NCI-H774 (cell line): Measurements from ENCODE around the gene UBA7.
"Not testable (repeated sequence)": the region's sequence is repeated elsewhere in the genome, so short reads cannot be mapped to it uniquely, and the experiment has no call there.

Source experiments
- DNase-seq: peaks from one replicate; lab custom pipeline; 2025; lab: John Stamatoyannopoulos, UW

UBA7 gene

GRCh38 chr3:49813497-49814174 is at the start of gene UBA7:
TSS of gene UBA7 (minus strand) at chr3:49813953. CDS start at chr3:49813787, 166 bp downstream.
- DNase-seq: no peak

GRCh38 chr3:49859576-49860305 is 46.0 kb upstream of the UBA7 start:
- DNase-seq: no peak

- peak; percentile 75 for DNase-seq
Measured at GRCh38 chr3:49856181-49857005, 42.6 kb upstream of the UBA7 start, which contains the start of gene TRAIP. TSS of gene TRAIP (minus strand) at chr3:49856564. CDS start at chr3:49856453, 111 bp downstream.

- no peak for DNase-seq
Measured at GRCh38 chr3:49855662-49856061, 41.9 kb upstream of the UBA7 start.

GRCh38 chr3:49845694-49846093 is 31.9 kb upstream of the UBA7 start:
- DNase-seq: no peak

GRCh38 chr3:49844464-49845183 is 30.9 kb upstream of the UBA7 start:
- DNase-seq: no peak

- no peak for DNase-seq
Measured at GRCh38 chr3:49842843-49843517, 29.2 kb upstream of the UBA7 start.

- no peak for DNase-seq
Measured at GRCh38 chr3:49841806-49842205, 28.1 kb upstream of the UBA7 start.

GRCh38 chr3:49841126-49841696 is 27.5 kb upstream of the UBA7 start:
- DNase-seq: no peak

GRCh38 chr3:49840388-49840787 is 26.6 kb upstream of the UBA7 start:
- no peak for DNase-seq

- peak; percentile 20 for DNase-seq
Measured at GRCh38 chr3:49839193-49839809, 25.5 kb upstream of the UBA7 start.

GRCh38 chr3:49831341-49831740 is 17.6 kb upstream of the UBA7 start:
- no peak for DNase-seq

- no peak for DNase-seq
Measured at GRCh38 chr3:49826016-49826415, 12.3 kb upstream of the UBA7 start.

GRCh38 chr3:49823131-49823530 is 9.4 kb upstream of the UBA7 start:
- not testable (repeated sequence) for DNase-seq

- no peak for DNase-seq
Measured at GRCh38 chr3:49812916-49813496, 747 bp downstream of the UBA7 start.

- DNase-seq: no peak
Measured at GRCh38 chr3:49807431-49808114, 6.2 kb downstream of the UBA7 start.

GRCh38 chr3:49806850-49807249 is 6.9 kb downstream of the UBA7 start:
- no peak for DNase-seq

GRCh38 chr3:49805897-49806701 is 7.7 kb downstream of the UBA7 start:
- no peak for DNase-seq

- DNase-seq: no peak
Measured at GRCh38 chr3:49805367-49805782, 8.4 kb downstream of the UBA7 start.
